NK-92 (cell line): Measurements from ENCODE around the gene OR51B6.
"Not testable (repeated sequence)": the region's sequence is repeated elsewhere in the genome, so short reads cannot be mapped to it uniquely, and the experiment has no call there.

Source experiments
- DNase-seq: peaks from one replicate; lab custom pipeline; 2025; ENCODE audit not compliant: unreplicated experiment; lab: John Stamatoyannopoulos, UW

The OR51B6 gene

DNA sequence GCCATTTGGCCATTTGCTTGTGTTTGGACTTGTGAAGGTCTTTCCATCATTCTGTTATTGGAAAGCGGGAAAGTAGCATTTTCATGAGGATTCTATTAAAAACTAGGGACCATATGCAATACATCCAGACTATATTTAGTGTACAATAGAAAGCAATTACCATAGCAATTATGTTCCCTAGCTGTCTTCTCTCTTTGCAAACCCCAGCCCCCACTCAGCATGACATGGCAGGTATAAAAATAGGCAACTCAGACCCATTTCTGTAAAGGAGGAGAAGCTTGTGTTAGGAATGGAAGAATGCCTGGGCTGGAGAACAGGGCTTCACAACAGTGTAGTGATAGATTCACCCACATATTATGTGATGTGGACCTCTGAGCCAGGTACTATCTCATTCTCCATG, 12.4 kb downstream of the OR51B6 start:
- DNase-seq, result no peak

DNA sequence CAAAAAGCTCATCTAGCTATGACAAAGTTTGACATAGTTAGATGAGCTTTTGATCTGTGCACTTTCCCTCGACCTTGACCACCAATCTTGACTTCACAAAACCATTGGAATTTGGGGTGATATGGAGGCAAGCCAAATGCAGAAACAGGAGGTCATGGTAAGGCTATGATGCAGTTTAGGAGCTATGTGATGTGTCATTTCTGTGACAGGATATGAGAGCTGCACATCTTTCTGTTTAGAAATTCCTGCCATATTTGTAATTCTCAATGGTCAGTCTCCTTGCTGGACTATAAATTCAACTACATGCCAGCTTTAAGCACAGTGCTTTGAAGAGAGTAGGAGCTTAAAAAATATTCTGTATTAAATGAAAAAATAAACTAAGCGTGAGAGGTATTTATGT, 12.9 kb downstream of the OR51B6 start:
- DNase-seq, result no peak

GRCh38 chr11:5366365-5366764, 15.1 kb downstream of the OR51B6 start:
- DNase-seq, result not testable (repeated sequence)

DNA sequence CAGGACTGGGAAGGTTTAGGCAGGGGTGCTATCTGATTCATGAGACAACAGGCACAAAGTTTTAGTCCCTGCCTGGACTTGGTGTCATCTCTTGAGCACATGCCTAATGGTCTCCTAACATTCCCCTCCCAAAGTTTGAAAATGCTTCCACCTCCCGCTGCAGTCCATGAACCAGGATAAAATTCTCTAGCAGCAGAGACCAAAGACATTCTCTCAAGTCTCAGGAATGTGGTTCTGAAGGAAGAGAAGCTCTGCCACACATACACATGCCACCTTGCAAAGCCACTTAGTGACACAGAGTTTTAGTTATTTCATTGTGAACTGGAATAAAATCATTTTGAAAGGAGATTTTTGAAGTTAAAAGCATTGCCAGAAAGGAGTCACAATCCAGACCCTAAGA, 15.5 kb downstream of the OR51B6 start:
- no peak for DNase-seq

GRCh38 chr11:5367448-5368074, 16.3 kb downstream of the OR51B6 start:
- no peak for DNase-seq

- no peak for DNase-seq
These were observed 17.3 kb downstream of the OR51B6 start for GRCh38 chr11:5368502-5369043.

GRCh38 chr11:5369789-5370188, 18.5 kb downstream of the OR51B6 start:
- no peak for DNase-seq

DNA sequence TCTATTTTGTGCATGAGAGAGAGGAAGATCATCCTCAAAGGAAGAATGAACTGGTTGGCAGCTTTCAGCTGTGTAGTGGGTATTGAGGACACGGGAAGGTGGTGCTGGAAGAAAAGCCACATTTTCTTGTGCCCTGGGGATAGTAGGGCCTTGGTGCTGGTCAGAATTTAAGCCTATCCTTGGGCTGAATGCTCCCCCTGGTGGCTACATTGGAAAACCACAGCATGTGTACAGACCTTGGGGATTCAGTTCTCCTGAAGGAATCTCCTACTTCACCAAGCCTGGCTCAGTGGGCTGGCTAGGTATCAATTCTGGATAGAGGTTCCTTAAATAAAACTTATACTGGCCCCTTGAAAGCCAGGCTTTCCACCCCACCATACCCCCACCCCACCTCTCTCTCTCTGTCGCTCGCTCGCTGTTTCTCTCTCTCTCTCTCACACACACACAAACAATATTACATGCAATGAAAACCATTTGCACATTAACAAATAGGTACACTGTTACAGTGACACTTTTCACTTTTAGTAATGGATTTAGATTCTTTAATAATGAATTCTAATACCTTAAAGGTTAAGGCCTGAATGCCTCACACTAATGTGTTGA, 29.5 kb downstream of the OR51B6 start:
- no peak for DNase-seq

DNA sequence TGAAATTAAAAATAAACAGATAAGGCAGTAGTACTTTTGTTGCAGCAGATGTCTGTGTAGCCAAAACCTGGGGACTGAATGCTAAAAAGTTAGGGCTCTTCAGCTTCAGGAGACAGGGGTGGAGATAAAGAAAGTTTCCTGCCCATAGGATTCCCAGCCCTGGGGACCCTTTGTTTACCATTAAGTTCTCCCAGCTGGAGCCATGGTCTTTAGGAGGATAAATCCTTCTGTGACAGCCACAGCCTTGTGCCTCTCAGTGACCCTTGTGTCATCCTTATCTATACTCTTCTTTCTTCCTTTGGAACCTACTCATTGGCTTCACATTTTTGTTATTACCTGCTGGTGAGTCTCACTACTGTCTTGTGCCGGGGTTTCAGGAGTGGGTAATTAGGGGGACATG, 32.3 kb downstream of the OR51B6 start, which contains the start of gene OR51M1:
TSS of gene OR51M1 (plus strand) at position 237 of the 400 bp plus-strand sequence. CDS start 5,587 bp downstream, outside the sequence.
- DNase-seq, result no peak

DNA sequence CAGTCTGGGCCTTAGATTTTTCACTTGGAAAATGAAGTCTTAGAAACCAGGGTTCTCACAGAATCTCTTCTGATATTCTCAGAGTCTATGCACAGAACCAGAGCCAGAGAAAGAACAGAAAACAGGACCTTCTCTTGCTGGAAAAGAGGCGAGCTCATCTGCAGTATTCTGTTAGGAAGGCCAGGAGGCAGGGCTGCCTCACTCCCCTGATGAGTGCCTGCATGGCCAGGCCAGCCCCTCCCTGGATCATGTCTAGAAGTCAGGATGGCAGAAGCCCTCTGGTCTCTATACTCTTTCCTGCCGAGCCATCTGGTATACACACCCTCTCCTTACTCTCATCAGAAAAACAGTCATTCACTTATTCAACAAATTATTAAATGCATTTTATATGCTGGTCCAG, 33.0 kb downstream of the OR51B6 start:
- DNase-seq, result no peak

GRCh38 chr11:5390210-5390609, 38.9 kb downstream of the OR51B6 start:
- DNase-seq, result no peak

- DNase-seq, result no peak
These were observed 42.8 kb downstream of the OR51B6 start for GRCh38 chr11:5394091-5394490.

GRCh38 chr11:5398936-5399335, 47.6 kb downstream of the OR51B6 start:
- no peak for DNase-seq
